ENCODE results near the gene FIGN. TPM values are rescaled to one million over a fixed set of nuclear protein-coding genes. Genes with fewer than 3 reads are reported as not detected.

FIGN gene
- total RNA-seq, 1 experiment from 2014 or later = 14.6 TPM

DNA sequence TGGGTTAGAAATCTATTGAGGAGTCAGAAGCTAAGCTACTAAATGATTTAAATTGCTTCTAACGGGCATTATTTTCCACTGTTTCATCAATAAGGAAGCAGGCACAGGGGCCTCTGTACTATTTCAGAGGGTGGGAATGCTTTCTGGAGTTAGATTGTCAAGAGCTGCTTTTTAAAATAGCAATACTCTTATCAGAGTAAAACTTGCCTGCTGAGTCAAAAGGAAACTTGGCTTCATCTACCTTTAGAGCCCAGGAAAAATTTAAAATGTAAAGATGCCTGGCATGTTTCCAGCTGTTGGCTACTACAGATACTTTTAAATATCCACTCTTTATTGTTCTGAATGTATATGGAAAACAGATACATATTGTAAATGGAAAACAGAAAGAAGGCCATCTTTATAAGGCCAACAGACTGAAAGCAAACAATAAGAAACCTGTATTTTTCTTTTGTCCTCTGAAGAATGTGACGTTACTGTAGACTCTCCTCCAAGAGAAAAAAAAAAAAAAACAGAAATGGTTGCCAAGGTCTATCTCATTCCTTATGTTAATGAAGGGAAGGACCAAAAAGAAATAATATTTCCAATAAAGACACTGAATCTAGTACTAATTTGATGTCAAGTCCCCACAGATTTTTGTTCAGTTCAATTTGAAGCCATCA lies 79.1 kb downstream of the FIGN start:
- no peaks in the 10 kb centered on the region for H3K23me2 ChIP-seq (ENCODE audit: insufficient read length, low read depth, low read length, poor library complexity, severe bottlenecking)
- peaks cover 0 to 3% (median 2%) of the 10 kb centered on the region in 3 experiments; a peak in 2 of 7 replicates for H3K36me3 Mint-ChIP-seq (ENCODE audit: insufficient read depth in 1 of 3, low read depth in 3 of 3)
- no peak overlapping the region for H2BK5ac ChIP-seq (ENCODE audit: insufficient read length, low read length)
- peaks cover 6% of the 10 kb centered on the region; the same call in 1 of the 2 replicates for H3K4me1 ChIP-seq (ENCODE audit: insufficient read depth, low read length)
- no peak overlapping the region for H3K56ac ChIP-seq (ENCODE audit: insufficient read length, low read depth, low read length)
- H3K27me3 Mint-ChIP-seq (ENCODE audit: low read depth) = no peaks in the 10 kb centered on the region
- H4K91ac ChIP-seq (ENCODE audit: insufficient read length, low read depth, low read length) = no peak overlapping the region
- H3K4me2 ChIP-seq (ENCODE audit: insufficient read depth, insufficient read length, low read length) = no peak overlapping the region
- no peak for DNase-seq
- no peak overlapping the region for H4K8ac ChIP-seq (replicated peaks; ENCODE audit: insufficient read length, low read depth, low read length)
- H2BK12ac ChIP-seq (ENCODE audit: insufficient read length, low read depth, low read length) = no peak overlapping the region
- no peak overlapping the region for H3K9ac ChIP-seq (ENCODE audit: extremely low read depth, insufficient read length, low read length)
- 0 out of 7 replicates have a peak overlapping the region, but pooled peaks of 1 of the 3 experiments have one; percentile 78 for H3K27ac Mint-ChIP-seq
- no peak overlapping the region for H2BK120ac ChIP-seq (ENCODE audit: low read depth, low read length, poor library complexity, severe bottlenecking)
- no peak overlapping the region for H2BK20ac ChIP-seq (ENCODE audit: low read depth, low read length, poor library complexity, severe bottlenecking)
- TF ChIP-seq, protein P1, sequence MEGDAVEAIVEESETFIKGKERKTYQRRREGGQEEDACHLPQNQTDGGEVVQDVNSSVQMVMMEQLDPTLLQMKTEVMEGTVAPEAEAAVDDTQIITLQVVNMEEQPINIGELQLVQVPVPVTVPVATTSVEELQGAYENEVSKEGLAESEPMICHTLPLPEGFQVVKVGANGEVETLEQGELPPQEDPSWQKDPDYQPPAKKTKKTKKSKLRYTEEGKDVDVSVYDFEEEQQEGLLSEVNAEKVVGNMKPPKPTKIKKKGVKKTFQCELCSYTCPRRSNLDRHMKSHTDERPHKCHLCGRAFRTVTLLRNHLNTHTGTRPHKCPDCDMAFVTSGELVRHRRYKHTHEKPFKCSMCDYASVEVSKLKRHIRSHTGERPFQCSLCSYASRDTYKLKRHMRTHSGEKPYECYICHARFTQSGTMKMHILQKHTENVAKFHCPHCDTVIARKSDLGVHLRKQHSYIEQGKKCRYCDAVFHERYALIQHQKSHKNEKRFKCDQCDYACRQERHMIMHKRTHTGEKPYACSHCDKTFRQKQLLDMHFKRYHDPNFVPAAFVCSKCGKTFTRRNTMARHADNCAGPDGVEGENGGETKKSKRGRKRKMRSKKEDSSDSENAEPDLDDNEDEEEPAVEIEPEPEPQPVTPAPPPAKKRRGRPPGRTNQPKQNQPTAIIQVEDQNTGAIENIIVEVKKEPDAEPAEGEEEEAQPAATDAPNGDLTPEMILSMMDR (conservative IDR thresholded peaks at IDR 0.05) = no peak
- no peak overlapping the region for H4K5ac ChIP-seq (ENCODE audit: insufficient read length, low read depth, low read length)
- no peak overlapping the region for H3K27ac ChIP-seq (ENCODE audit: insufficient read length, low read depth, low read length)
- H3K18ac ChIP-seq (ENCODE audit: insufficient read length, low read depth, low read length) = no peak overlapping the region
- no peaks in the 10 kb centered on the region for H4K20me1 ChIP-seq (ENCODE audit: control insufficient read depth, insufficient read depth, insufficient read length)
- H3T11ph ChIP-seq (ENCODE audit: low read length) = no peak overlapping the region
- H3K27me3 ChIP-seq (ENCODE audit: insufficient read depth, low read length) = no peaks in the 10 kb centered on the region
- H3K9me3 ChIP-seq (ENCODE audit: control insufficient read depth, low read depth, low read length) = no peaks in the 10 kb centered on the region
- no peaks in the 10 kb centered on the region for H3K79me1 ChIP-seq (ENCODE audit: insufficient read depth, low read depth, low read length, poor library complexity, severe bottlenecking)
- no peaks in the 10 kb centered on the region for H3K9me3 Mint-ChIP-seq
- no peak overlapping the region for H3K4ac ChIP-seq (ENCODE audit: low read depth, low read length)
- no peak overlapping the region for H2AFZ ChIP-seq (ENCODE audit: low read length)
- H3K4me3 Mint-ChIP-seq = no peak overlapping the region
- H3K14ac ChIP-seq (ENCODE audit: insufficient read depth, low read length) = no peak overlapping the region
- no peaks in the 10 kb centered on the region for H3K79me2 ChIP-seq (ENCODE audit: insufficient read depth, low read length)
- H2AK5ac ChIP-seq (ENCODE audit: insufficient read length, low read length) = no peak overlapping the region
- WGBS (ENCODE audit: extremely low coverage, insufficient read length, low lambda C conversion rate) = no CpG with 5 or more reads among the region's 2 CpGs
- H3K23ac ChIP-seq (ENCODE audit: insufficient read length, low read depth, low read length) = no peak overlapping the region
- peaks cover 32% of the 10 kb centered on the region in 2 experiments for H3K4me1 Mint-ChIP-seq
- H2BK15ac ChIP-seq (ENCODE audit: low read depth, low read length) = no peak overlapping the region

Measured in H9 (cell line).